HG03060 (cell line): ENCODE results near the gene DDN.

Experiments
- ATAC-seq: cut with Tn5 transposase; IDR thresholded peaks from one replicate; pipeline ENCODE4 v1.9.1; 2021; ENCODE audit warnings: low read depth, moderate number of reproducible peaks; ENCODE audit not compliant: unreplicated experiment

The DDN gene

GRCh38 chr12:48999371-49000131 lies at the start of gene DDN:
Gene DDN (minus strand): TSS chr12:48999375. CDS start chr12:48999287, 88 bp downstream.
- ATAC-seq = no peak

- ATAC-seq = no peak
Observed at GRCh38 chr12:49048953-49049352, 49.8 kb upstream of the DDN start.

GRCh38 chr12:49046129-49046895 lies 47.1 kb upstream of the DDN start:
- no peak for ATAC-seq

GRCh38 chr12:49044660-49045059 lies 45.5 kb upstream of the DDN start:
- ATAC-seq = no peak

GRCh38 chr12:49043856-49044258 lies 44.7 kb upstream of the DDN start:
- no peak for ATAC-seq

GRCh38 chr12:49043241-49043640 lies 44.1 kb upstream of the DDN start:
- no peak for ATAC-seq

GRCh38 chr12:49041881-49042484 lies 42.8 kb upstream of the DDN start:
- ATAC-seq = no peak

- no peak for ATAC-seq
Observed at GRCh38 chr12:49041036-49041880, 42.1 kb upstream of the DDN start.

- no peak for ATAC-seq
Observed at GRCh38 chr12:49040364-49040855, 41.2 kb upstream of the DDN start.

GRCh38 chr12:49039421-49040363 lies 40.5 kb upstream of the DDN start:
- ATAC-seq = no peak

- no peak for ATAC-seq
Observed at GRCh38 chr12:49038291-49038955, 39.2 kb upstream of the DDN start.

GRCh38 chr12:49037947-49038237 lies 38.7 kb upstream of the DDN start:
- no peak for ATAC-seq

GRCh38 chr12:49037111-49037946 lies 38.2 kb upstream of the DDN start:
- ATAC-seq = no peak

GRCh38 chr12:49036029-49036428 lies 36.9 kb upstream of the DDN start:
- ATAC-seq = no peak

GRCh38 chr12:49034286-49034622 lies 35.1 kb upstream of the DDN start:
- ATAC-seq = no peak

- no peak for ATAC-seq
Observed at GRCh38 chr12:49033611-49034285, 34.6 kb upstream of the DDN start.

GRCh38 chr12:49032679-49033447 lies 33.7 kb upstream of the DDN start:
- no peak for ATAC-seq
